H9 (cell line): Measurements from ENCODE around the gene SLC6A19. TPM values are rescaled to one million over a fixed set of nuclear protein-coding genes. Genes with fewer than 3 reads are reported as not detected.

Source experiments
- DNase-seq: peaks from one replicate; pipeline ENCODE4 v3.0.0-alpha.2; 2017
- H2AFZ ChIP-seq: one replicate; pipeline ENCODE4 v1.6.1; 2013; ENCODE audit warnings: mild to moderate bottlenecking, low read length, control low read depth, moderate library complexity
- H2AK5ac ChIP-seq: 2 replicates; pipeline ENCODE4 v1.6.1; 2013; ENCODE audit warnings: low read length, control low read depth, mixed read lengths; ENCODE audit not compliant: insufficient read length
- H2BK120ac ChIP-seq: one replicate; pipeline ENCODE4 v1.6.1; 2013; ENCODE audit warnings: low read depth, mild to moderate bottlenecking, low read length, control low read depth, inconsistent platforms; ENCODE audit not compliant: poor library complexity, severe bottlenecking
- H2BK12ac ChIP-seq: 2 replicates; pipeline ENCODE4 v1.6.1; 2013; ENCODE audit warnings: low read length, control low read depth, mixed read lengths, low read depth; ENCODE audit not compliant: insufficient read length
- H2BK15ac ChIP-seq: 2 replicates; pipeline ENCODE4 v1.6.1; 2013; ENCODE audit warnings: low read depth, low read length, control low read depth
- H2BK20ac ChIP-seq: one replicate; pipeline ENCODE4 v1.6.1; 2013; ENCODE audit warnings: low read depth, mild to moderate bottlenecking, low read length, control low read depth, inconsistent platforms; ENCODE audit not compliant: poor library complexity, severe bottlenecking
- H2BK5ac ChIP-seq: 2 replicates; pipeline ENCODE4 v1.6.1; 2013; ENCODE audit warnings: low read length, control low read depth, mixed read lengths; ENCODE audit not compliant: insufficient read length
- H3K14ac ChIP-seq: 2 replicates; pipeline ENCODE4 v1.6.1; 2013; ENCODE audit warnings: low read length, control low read depth; ENCODE audit not compliant: insufficient read depth
- H3K18ac ChIP-seq: 2 replicates; pipeline ENCODE4 v1.6.1; 2013; ENCODE audit warnings: low read depth, mild to moderate bottlenecking, mixed read lengths, low read length, control low read depth; ENCODE audit not compliant: insufficient read length
- H3K23ac ChIP-seq: 2 replicates; pipeline ENCODE4 v1.6.1; 2013; ENCODE audit warnings: low read length, control low read depth, mixed read lengths, low read depth; ENCODE audit not compliant: insufficient read length
- H3K23me2 ChIP-seq: 2 replicates; pipeline ENCODE4 v1.6.1; 2013; ENCODE audit warnings: low read depth, mild to moderate bottlenecking, mixed read lengths, low read length, control low read depth; ENCODE audit not compliant: insufficient read length, poor library complexity, severe bottlenecking
- H3K27ac ChIP-seq: 2 replicates; pipeline ENCODE4 v1.5.1; 2013; ENCODE audit warnings: low read length, control low read depth, mixed read lengths, low read depth; ENCODE audit not compliant: insufficient read length
- H3K27me3 ChIP-seq: 2 replicates; pipeline ENCODE4 v1.6.1; 2013; ENCODE audit warnings: low read length, control low read depth, inconsistent platforms; ENCODE audit not compliant: insufficient read depth
- H3K4ac ChIP-seq: 2 replicates; pipeline ENCODE4 v1.6.1; 2013; ENCODE audit warnings: low read depth, mild to moderate bottlenecking, control low read depth, inconsistent platforms, low read length, moderate library complexity
- H3K4me1 ChIP-seq: 2 replicates; pipeline ENCODE4 v1.6.1; 2013; ENCODE audit warnings: low read length, control low read depth, inconsistent platforms; ENCODE audit not compliant: insufficient read depth
- H3K4me2 ChIP-seq: 2 replicates; pipeline ENCODE4 v1.6.1; 2013; ENCODE audit warnings: low read length, control low read depth, mixed read lengths; ENCODE audit not compliant: insufficient read length, insufficient read depth
- H3K56ac ChIP-seq: 2 replicates; pipeline ENCODE4 v1.6.1; 2013; ENCODE audit warnings: low read depth, mild to moderate bottlenecking, mixed read lengths, low read length, control low read depth; ENCODE audit not compliant: insufficient read length
- H3K79me1 ChIP-seq: 2 replicates; pipeline ENCODE4 v1.6.1; 2013; ENCODE audit warnings: low read depth, mild to moderate bottlenecking, moderate library complexity, low read length, control low read depth, inconsistent platforms; ENCODE audit not compliant: insufficient read depth, poor library complexity, severe bottlenecking
- H3K79me2 ChIP-seq: 2 replicates; pipeline ENCODE4 v1.6.1; 2013; ENCODE audit warnings: low read length, control low read depth, inconsistent platforms; ENCODE audit not compliant: insufficient read depth
- H3K9ac ChIP-seq: 2 replicates; pipeline ENCODE4 v1.6.1; 2013; ENCODE audit warnings: low read length, control low read depth, mixed read lengths; ENCODE audit not compliant: insufficient read length; ENCODE audit errors: extremely low read depth
- H3K9me3 ChIP-seq: one replicate; pipeline ENCODE4 v1.6.1; 2013; ENCODE audit warnings: low read depth, low read length, inconsistent platforms; ENCODE audit not compliant: control insufficient read depth
- H3T11ph ChIP-seq: one replicate; pipeline ENCODE4 v1.6.1; 2013; ENCODE audit warnings: mild to moderate bottlenecking, low read length, control low read depth, inconsistent platforms
- H4K20me1 ChIP-seq: one replicate; pipeline ENCODE4 v1.6.1; 2013; ENCODE audit not compliant: control insufficient read depth, insufficient read length, insufficient read depth
- H4K5ac ChIP-seq: 2 replicates; pipeline ENCODE4 v1.6.1; 2013; ENCODE audit warnings: low read depth, mild to moderate bottlenecking, mixed read lengths, low read length, control low read depth; ENCODE audit not compliant: insufficient read length
- H4K8ac ChIP-seq: replicated peaks from 2 replicates; pipeline ENCODE4 v1.6.1; 2013; ENCODE audit warnings: low read length, control low read depth, mixed read lengths, low read depth; ENCODE audit not compliant: insufficient read length
- H4K91ac ChIP-seq: 2 replicates; pipeline ENCODE4 v1.6.1; 2013; ENCODE audit warnings: low read depth, mild to moderate bottlenecking, moderate library complexity, mixed read lengths, low read length, control low read depth; ENCODE audit not compliant: insufficient read length
- H3K27ac Mint-ChIP-seq, 3 experiments: 2 replicates in 2 of 3; 3 replicates in 1 of 3; pipeline ENCODE4 v1.8.0; 2020 to 2021; ENCODE audit warnings: mixed read lengths in 3 of 3, mild to moderate bottlenecking in 1 of 3, moderate library complexity in 1 of 3
- H3K27me3 Mint-ChIP-seq: 2 replicates; pipeline ENCODE4 v1.8.0; 2021; ENCODE audit warnings: low read depth, mild to moderate bottlenecking, moderate library complexity, mixed read lengths
- H3K36me3 Mint-ChIP-seq, 3 experiments: 2 replicates in 2 of 3; 3 replicates in 1 of 3; pipeline ENCODE4 v1.8.0; 2020 to 2021; ENCODE audit warnings: low read depth in 3 of 3, mixed read lengths in 3 of 3; ENCODE audit not compliant: insufficient read depth in 1 of 3
- H3K4me1 Mint-ChIP-seq, 2 experiments: 2 replicates each; pipeline ENCODE4 v1.8.0; 2020; ENCODE audit warnings: mixed read lengths in 2 of 2
- H3K4me3 Mint-ChIP-seq, 2 experiments: 2 replicates in 1 of 2; 3 replicates in 1 of 2; pipeline ENCODE4 v1.8.0; 2020 to 2021; ENCODE audit warnings: mild to moderate bottlenecking in 2 of 2, mixed read lengths in 2 of 2, moderate library complexity in 1 of 2
- H3K9me3 Mint-ChIP-seq, 2 experiments: 2 replicates in 1 of 2; 3 replicates in 1 of 2; pipeline ENCODE4 v1.8.0; 2020; ENCODE audit warnings: mild to moderate bottlenecking in 2 of 2, mixed read lengths in 2 of 2, moderate library complexity in 1 of 2
- CTCF ChIP-seq: fragments of 200-600 bp; sonication (generic); conservative IDR thresholded peaks from 3 replicates; pipeline ENCODE4 v1.8.0; 2021; ENCODE audit warnings: antibody characterized with exemption, mild to moderate bottlenecking
- WGBS: extraction: QIAGEN DNeasy Blood & Tissue Kit; methylation state at CpG from one replicate; pipeline ENCODE4 v1.1.7; 2013; ENCODE audit warnings: missing lambda C conversion rate, low lambda C conversion rate, mixed read lengths; ENCODE audit not compliant: insufficient read length; ENCODE audit errors: extremely low coverage; 5-methylcytosine and 5-hydroxymethylcytosine counted together
- total RNA-seq: library from RNA; stranded (reverse); gene quantifications from 2 replicates; pipeline ENCODE4 v1.2.1, GENCODE V29; 2021

Gene SLC6A19
- total RNA-seq, 1 experiment from 2014 or later = not detected

- no peaks in the 10 kb centered on the region for H3K79me1 ChIP-seq
- H3K18ac ChIP-seq = no peak overlapping the region
- H4K8ac ChIP-seq = no peak overlapping the region
- no peak overlapping the region for H2AK5ac ChIP-seq
- no peak overlapping the region for H2BK12ac ChIP-seq
- Mint-ChIP-seq H3K4me1 (no peaks in the 10 kb centered on the region), H3K36me3 (peaks cover 0 to 2% (median 0%) of the 10 kb centered on the region in 3 experiments; a peak in 1 of 7 replicates), H3K27me3 (peaks cover 3% of the 10 kb centered on the region; the same call in 1 of the 2 replicates), H3K4me3 (no peak overlapping the region), H3K9me3 (peaks cover 11 to 12% of the 10 kb centered on the region in 2 experiments), H3K27ac (no peak overlapping the region)
- DNase-seq = no peak
- no peak overlapping the region for H2BK5ac ChIP-seq
- no peaks in the 10 kb centered on the region for H3K79me2 ChIP-seq
- H2AFZ ChIP-seq = no peak overlapping the region
- no peak overlapping the region for H4K91ac ChIP-seq
- H4K20me1 ChIP-seq = no peaks in the 10 kb centered on the region
- no peak overlapping the region for H3K56ac ChIP-seq
- WGBS = no CpG with 5 or more reads among the region's 1 CpG
- H3K4me2 ChIP-seq = no peak overlapping the region
- H3K14ac ChIP-seq = no peak overlapping the region
- H3T11ph ChIP-seq = no peak overlapping the region
- no peak overlapping the region for H3K4ac ChIP-seq
- H3K27ac ChIP-seq = no peak overlapping the region
- no peak overlapping the region for H3K9ac ChIP-seq
- no peak overlapping the region for H3K23ac ChIP-seq
- no peak overlapping the region for H2BK15ac ChIP-seq
- TF ChIP-seq CTCF = no peak
- no peaks in the 10 kb centered on the region for H3K4me1 ChIP-seq
- no peaks in the 10 kb centered on the region for H3K9me3 ChIP-seq
- H3K27me3 ChIP-seq = no peaks in the 10 kb centered on the region
- no peak overlapping the region for H4K5ac ChIP-seq
- H2BK20ac ChIP-seq = no peak overlapping the region
- no peak overlapping the region for H2BK120ac ChIP-seq
- no peaks in the 10 kb centered on the region for H3K23me2 ChIP-seq
Measured at GRCh38 chr5:1235838-1236237, 34.4 kb downstream of the SLC6A19 start.
